ENCODE measurements around the gene INF2.

The INF2 gene

DNA sequence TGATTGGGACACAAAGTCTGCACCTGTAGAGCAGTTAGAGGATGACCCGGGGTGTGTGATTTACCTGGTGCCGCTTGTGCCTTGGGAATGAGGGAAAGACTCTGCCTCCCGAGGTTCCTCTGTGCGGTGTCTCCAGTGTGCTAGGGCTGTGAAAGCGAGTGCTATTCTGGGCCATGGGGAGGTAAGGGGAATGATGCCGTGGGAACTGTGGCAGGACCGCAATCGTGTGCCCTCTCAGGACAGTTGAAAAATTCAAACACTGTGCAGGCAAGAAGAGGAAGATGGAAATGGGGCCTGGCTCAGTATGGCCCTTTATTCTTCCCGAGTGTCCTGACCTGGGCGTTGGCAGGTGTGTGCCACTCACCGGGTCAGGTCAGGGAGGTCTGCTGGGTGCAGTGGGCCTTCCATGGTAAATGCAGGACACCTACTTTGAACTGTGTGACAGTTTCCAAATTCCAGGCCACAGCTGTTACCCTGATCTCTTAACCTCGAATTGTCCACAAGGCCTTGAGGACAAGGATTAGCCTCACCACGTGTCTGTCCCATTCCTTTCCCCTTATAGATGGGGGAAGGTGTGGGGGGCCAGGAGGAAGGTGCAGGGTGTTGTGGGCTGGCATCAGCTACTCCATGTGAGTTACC is 64.9 kb downstream of the INF2 start:
- DNase-seq, result no peak

DNA sequence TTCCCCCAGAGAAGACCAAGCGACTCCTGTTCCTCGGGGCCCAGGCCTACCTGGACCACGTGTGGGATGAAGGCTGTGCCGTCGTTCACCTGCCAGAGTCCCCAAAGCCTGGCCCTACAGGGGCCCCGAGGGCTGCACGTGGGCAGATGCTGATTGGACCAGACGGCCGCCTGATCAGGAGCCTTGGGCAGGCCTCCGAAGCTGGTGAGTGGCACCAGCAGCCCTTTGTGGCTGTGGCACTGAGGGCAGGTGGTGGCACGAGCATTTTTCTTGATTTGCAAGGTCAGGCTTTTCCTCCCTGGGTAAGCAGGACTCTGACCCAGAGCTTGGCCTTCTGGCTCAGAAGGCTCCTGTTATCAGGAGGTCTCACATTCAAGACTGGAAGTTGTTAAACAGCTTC is 66.2 kb downstream of the INF2 start:
- DNase-seq, result no peak

DNA sequence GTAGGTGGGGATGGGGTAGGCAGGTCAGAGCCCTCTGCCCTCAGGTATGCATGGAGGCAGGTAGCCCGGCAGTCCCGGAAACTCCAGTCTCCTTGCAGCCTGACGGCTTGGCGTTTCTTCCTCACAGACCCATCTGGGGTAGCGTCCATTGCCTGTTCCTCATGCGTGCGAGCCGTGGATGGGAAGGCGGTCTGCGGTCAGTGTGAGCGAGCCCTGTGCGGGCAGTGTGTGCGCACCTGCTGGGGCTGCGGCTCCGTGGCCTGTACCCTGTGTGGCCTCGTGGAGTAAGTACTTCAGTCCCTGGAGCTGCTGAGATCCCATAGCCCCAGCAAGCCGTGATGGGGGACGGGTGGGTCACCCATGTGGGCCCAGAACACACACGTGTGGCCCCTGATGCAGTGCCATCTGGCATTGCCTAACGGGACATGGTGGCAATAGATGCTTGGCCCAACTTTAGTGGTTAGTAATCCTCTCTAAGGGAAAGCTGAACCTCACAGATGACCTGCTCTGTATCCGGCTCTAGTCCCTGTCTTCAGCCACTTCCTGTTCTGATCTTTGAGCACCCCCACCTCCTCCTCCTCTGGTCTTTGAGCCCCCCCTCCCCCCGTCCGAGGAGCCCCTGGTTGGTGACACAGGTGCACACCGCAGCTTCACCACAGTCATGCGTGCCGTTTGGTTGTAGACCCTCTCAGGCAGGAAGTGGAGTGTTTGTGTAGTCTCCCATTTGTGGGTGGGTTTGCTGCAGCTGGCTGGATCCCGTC is 67.2 kb downstream of the INF2 start:
- DNase-seq, result no peak

DNA sequence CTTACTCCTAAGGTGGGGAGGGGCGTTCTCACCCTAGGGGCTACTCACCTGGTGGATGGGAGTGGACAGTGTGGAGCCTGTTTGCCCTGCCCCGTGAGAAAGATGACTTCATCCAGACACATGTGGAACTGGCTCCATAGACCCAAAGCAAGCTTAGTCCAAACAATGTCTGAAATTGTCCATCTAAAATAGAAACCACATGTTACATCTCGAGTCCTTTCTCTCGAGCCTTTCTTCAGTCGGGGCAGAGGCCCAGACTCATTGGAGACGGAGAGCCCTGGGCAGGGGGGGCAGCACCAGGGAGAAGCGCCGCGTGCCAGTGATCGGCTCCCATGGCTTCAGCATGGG is 67.8 kb downstream of the INF2 start:
- no peak for DNase-seq

DNA sequence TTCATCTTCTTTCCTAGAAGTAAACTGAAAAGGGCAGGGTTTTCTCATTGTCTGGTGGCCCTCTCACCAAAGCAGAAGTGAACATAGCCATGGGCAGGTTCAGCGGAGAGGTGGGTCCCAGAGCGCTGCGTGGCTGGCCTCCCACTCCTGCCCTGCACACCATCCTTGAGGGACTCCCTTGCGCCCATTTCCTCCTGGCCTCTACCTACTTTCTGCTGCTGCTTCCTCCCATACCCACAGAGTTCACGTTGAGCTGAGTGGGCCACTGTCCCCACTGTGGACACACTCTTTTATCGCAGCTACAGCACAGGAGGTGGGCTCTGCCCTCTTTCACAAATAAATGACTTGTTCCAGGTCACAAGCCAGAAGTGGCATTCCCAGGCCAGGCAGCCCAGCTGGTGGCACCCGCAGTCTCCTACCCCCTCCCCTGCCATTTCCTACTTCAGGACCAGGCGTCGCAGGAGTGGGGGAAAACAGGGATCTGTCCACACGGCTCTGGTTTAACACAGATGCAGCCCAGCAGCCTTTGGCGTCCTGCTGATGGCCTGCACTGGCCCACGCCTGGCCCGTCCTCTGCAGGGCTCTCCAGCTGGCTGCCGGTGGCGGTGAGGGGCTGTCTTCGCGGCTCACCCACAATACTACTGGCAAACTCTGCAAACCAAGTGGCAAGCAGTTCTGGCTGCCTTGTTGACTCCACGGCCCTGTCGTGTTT is 68.4 kb downstream of the INF2 start:
- no peak for DNase-seq

DNA sequence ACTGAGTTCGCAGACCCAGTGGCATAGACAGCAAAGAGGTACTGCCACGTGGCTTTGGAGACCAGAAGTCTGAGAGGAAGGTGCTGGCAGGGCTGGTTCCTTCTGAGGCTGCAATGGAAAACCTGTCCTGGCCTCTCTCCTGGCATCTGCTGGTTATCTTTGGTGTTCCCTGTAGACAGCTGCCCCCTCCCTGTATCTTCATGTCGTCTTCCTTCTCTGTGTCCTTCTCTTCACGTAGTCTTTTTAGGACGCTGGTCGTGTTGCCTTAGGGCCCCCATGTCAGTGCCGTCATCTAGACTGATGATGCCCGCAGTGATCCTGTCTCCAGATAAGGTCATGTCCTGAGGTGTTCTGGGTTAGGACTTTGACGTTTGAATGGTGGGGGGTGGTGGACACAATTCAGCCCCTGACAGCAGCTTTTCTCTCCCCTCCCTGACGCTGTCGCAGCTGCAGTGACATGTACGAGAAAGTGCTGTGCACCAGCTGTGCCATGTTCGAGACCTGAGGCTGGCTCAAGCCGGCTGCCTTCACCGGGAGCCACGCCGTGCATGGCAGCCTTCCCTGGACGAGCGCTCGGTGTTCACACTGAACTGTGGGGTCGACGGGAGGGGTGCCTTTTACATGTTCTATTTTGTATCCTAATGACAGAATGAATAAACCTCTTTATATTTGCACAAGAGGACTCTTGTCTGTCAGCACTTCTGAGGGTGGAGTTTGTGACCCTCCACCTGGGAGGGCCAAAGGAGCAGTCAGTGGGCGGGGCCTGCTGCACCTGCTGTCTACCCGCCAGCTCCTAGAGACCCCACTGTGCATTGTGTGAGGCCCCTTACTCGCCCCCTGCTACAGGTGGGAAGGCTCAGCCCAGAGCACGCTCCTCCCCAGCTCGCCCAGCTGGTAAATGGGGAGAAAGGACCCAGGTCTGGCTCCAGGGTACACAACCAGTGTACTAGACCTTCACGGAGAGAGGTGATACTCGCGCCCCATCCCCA is 69.9 kb downstream of the INF2 start:
- no peak for DNase-seq

DNA sequence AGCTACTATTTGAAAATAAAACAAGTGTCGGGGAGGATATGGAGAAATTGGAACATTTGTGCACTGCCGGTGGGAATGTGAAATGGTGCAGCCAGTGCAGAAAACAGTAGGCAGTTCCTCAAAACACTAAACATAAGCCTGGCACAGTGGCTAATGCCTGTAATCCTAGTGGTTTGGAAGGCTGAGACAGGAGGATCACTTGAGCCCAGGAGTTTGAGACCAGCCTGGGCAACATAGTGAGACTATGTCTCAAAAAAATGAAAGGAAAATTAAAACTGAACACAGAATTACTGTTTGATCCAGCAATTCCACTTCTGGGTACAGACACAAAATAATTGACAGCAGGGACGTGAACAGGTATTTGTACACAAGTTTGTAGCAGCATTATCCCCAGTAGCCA is 76.1 kb downstream of the INF2 start:
- DNase-seq, result no peak

DNA sequence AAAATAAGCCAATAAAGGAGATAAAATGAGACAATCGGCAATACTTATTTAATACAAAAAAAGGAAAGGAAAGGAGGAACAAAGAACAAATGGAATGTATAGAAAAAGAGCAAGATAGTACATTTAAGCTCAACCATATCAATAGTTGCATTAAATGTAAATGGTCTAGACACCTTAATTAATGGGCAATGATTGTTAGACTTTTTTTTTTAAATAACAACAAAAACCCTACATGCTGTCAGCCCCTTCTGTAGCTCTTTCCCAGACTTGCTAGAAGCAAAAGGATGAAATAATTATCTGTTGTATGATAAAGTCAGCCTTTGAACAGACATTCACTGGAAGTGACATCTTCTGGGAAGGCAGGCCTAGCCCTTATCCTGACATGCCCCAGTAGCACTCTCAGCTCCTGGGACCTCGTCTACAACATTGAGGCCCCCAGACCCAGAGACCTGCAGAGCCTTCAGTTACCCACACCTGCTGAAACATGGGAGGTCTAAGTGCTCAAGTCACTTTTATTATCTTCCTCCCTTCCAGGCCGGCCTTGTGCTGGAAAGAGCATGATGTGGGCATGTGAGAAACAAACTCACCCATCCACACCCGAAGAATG is 76.9 kb downstream of the INF2 start:
- DNase-seq, result no peak

DNA sequence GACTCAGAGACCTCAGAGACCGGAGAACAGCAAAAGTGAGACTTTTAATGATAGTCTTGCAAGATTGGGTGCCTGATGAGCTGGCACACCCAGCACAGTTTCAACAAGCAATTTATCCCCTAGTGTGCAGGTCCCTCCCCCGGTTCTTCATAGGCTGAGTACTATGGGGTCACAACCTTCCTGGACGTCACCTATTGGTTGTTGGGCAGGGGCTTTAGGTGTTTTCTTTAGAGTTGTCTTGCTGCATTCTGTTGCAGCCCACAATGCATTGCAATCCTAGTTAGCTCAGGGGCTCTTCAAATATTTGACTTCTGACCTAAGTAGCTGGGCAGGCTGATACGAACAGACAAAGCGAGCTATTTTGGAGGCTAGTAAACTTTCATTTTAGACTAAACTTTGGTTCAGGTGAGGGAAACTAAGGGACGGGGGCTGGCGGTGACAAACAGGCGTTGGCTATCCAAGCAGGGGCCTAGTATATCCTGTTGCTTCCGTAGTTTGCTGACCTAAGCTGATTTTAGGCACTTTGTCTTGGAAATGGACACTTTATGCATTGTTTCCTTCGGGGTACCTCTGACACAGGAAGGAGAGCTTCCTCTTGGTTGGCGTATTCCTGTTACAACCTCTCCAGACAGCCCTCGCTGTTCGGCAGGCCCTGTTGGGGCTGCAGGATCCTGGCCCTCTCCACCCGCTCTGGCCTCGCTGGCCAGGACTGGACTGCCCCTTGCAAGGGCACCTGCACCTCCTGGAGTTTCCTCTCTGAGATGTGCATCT is 77.6 kb downstream of the INF2 start:
- DNase-seq, result no peak

DNA sequence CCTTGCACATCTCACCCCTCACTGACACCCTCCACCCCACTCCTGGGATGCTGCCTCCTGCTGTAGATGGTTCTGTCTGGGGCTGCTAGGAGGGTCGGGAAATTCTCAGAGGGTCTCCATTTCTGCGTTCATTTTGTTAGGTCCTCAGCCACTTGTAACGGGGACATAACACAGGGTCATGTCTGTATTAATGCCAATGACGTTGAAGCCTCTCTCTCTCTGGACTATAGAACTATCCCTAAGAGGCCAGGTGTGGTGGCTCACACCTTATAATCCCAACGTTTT is 78.2 kb downstream of the INF2 start:
- DNase-seq, result no peak

DNA sequence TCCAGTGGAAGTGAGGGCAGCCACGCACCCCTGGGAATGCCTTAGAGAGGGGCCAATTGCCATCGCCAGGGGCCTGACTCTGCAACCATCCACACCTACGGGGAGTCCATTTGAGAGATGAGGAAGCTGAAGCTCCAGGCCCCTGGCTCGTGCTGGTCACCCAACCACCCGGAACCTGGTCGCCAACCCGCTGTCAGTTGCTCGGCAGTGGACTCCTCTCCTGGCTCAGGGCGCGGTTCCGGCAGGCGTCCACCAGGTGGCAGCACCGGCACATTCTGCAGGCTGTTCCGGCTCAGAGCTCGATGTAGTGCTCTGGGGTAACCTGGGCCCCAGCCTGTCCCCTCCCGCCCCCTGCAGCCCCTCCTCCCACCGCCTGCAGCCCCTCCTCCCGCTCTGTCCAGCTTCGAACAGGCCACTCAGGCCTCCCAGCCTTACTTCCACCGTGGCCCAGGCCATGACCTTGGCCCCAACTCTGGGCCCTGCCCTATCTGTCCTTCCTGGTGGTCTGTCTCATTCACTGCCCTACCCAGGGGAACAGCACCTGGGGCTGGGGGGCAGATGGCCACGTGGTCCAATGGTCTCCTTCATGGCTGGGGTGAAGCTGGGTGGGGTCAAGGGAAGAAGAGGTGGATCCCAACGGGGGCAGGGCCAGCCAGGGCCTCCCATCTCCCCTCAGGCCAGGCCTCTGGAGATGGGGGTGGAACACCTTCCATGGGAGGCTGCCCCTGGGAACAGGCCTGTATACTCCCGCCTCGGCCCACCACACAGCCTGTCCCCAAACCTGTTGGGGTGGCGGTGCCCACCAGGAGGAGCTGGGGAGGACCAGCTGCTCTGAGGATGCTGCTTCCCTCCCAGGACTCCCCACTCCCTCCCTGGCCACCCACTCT is 79.3 kb downstream of the INF2 start:
- peak; percentile 86 for DNase-seq

DNA sequence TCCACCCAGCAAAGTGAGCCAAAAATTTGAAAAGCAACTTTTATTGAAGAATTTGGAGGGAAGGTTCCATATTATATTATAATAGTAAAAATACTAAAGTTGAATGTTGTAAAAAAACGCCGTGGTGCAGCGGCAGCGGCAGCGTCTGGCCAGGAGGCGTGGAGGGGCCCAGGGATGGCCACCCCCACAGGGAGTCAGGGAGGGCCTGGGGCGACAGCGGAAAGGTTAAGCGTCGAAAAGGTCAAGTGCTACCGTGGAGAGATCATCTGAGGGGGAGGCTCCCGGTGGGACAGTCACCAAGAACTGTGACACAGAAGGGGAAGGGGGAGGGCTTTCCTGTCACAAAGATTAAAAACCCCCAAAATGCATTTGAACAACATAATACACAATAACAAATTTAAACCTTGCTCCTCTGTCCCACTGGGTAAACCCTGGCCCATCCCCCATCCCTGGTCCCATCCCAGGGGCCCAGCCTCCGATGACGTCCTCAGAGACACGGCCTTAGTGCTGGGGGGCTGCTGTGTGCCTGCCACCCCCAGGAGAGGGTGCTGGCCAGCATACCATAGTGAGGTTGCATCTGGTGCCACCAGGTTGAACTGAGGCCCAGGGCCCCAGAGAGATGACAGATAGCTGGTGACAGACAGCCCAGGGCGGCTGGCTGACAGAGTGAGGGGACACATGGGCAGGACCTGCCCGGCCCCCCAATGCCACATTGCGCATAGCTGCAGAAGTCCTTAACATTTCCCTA is 80.1 kb downstream of the INF2 start:
- no peak for DNase-seq

DNA sequence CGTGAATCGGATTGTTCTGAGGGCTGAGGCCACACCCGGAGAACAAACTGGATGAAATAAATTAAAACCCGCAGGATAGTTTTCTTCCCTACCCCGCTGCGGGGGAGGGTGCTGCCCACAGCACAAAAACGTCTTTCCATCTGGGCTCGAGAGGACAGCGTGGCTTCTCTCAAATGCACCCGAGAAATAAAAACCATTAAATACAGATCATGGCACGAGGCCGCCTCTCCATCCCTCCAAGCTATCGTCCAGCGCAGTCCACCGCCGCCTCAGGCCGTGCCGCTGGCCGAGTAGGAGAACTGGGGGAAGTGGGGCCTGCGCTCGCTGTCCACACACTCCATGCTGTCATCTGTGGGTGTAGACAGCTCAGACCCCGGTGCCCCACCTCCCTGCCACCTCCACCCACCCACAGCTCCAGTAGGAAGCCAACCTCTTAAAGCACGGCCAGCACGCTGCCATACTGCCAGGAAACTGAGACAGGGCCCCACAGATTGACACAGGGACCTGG is 80.7 kb downstream of the INF2 start:
- no peak for DNase-seq

DNA sequence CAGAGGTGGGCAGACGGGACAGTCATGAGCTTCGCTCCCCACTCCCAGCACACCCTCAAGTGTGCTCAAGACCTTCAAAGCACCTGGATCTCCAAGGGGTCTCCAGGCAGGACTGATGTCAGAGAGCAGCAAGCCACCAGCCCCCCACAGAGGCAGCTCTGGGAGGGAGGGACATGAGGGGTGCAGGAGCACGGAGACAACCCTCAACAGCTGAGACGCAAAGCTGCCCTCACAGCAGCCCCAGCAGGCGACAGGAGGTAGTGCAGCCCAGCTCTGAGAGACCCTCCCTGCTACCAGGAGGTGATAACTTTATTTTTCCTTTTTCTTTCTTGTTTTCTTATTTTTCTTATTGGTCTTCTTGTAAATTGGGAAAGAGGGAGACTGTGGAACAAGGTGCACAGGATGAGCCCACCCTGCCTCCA is 81.4 kb downstream of the INF2 start:
- no peak for DNase-seq

DNA sequence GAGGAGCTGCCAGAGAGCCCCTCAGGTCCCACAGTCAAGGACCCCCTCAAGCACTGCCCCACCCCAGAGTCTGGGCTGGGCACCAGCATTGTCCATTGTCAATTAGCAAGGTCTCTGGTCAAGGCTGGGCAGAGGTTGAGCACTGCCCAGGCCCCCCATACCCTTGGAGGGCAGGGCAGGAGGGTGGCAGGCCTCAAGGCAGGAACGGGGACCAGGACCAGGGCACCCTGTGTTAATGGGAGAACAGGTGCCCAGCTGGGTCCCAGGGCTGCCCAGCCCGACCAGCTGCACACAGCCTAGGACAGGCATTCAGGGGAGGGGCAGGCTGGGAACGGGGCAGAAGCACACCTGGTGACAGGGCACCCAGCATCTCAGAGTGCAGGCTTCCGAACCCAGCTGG is 82.0 kb downstream of the INF2 start:
- DNase-seq, result no peak
